SK-N-SH (cell line): ENCODE measurements around the gene EMB. TPM values are rescaled to one million over a fixed set of nuclear protein-coding genes. Genes with fewer than 3 reads are reported as not detected.

Experiments
- CTCF ChIA-PET: fragments of 300-600, 350-600 bp; formaldehyde crosslinking; extraction: SDS; loops from one replicate; lab custom pipeline; 2021; lab: Yijun Ruan, JAX
- POLR2A ChIA-PET: fragments of 350-600 bp; sonication (Branson Sonifier 250); formaldehyde crosslinking; extraction: SDS; loops from one replicate; lab custom pipeline; 2020; ENCODE audit warnings: antibody characterized with exemption, inconsistent platforms; lab: Yijun Ruan, JAX
- DNase-seq: peaks from one replicate; pipeline ENCODE4 v3.0.0; 2012
- H2AFZ ChIP-seq: fragments of 200-600 bp; sonication (generic); 2 replicates; pipeline ENCODE4 v1.8.1; 2016; ENCODE audit warnings: antibody characterized with exemption, mild to moderate bottlenecking, low read depth
- H3F3A ChIP-seq: fragments of 200-600 bp; sonication (generic); replicated peaks from 2 replicates; pipeline ENCODE3; 2016; ENCODE audit warnings: antibody characterized with exemption, mild to moderate bottlenecking; ENCODE audit not compliant: insufficient read depth
- H3K27ac ChIP-seq, 2 experiments: fragments of 200-500 bp in 1 of 2; fragments of 200-600 bp in 1 of 2; sonication (Bioruptor generic) in 1 of 2; sonication (generic), shearing (Covaris generic) in 1 of 2; 2 replicates each; pipeline versions ENCODE4 v1.5.1 to v1.6.1; 2014 to 2016; ENCODE audit warnings: low read depth in 2 of 2, inconsistent platforms in 1 of 2, low read length in 1 of 2, mild to moderate bottlenecking in 1 of 2, mixed read lengths in 1 of 2
- H3K27me3 ChIP-seq: fragments of 200-600 bp; sonication (generic), shearing (Covaris generic); 2 replicates; pipeline ENCODE4 v1.6.1; 2016; ENCODE audit warnings: mixed run types; ENCODE audit not compliant: insufficient read depth
- H3K36me3 ChIP-seq, 2 experiments: fragments of 200-500 bp in 1 of 2; fragments of 200-600 bp in 1 of 2; sonication (Bioruptor generic) in 1 of 2; sonication (generic) in 1 of 2; replicated peaks in 1 of 2; 2 replicates each; pipeline versions ENCODE3 to v1.5.1; 2014 to 2016; ENCODE audit warnings: low read length in 1 of 2, mild to moderate bottlenecking in 1 of 2; ENCODE audit not compliant: insufficient read depth in 2 of 2, control insufficient read depth in 1 of 2
- H3K4me1 ChIP-seq, 2 experiments: fragments of 200-500 bp in 1 of 2; fragments of 200-600 bp in 1 of 2; sonication (Bioruptor generic) in 1 of 2; sonication (generic), shearing (Covaris generic) in 1 of 2; 2 replicates each; pipeline versions ENCODE4 v1.5.1 to v1.6.1; 2014 to 2016; ENCODE audit warnings: low read depth in 1 of 2, low read length in 1 of 2, mixed run types in 1 of 2; ENCODE audit not compliant: insufficient read depth in 2 of 2, control insufficient read depth in 1 of 2
- H3K4me2 ChIP-seq: fragments of 200-600 bp; sonication (generic), shearing (Covaris generic); 2 replicates; pipeline ENCODE4 v1.6.1; 2017; ENCODE audit warnings: mixed run types
- H3K4me3 ChIP-seq, 2 experiments: fragments of 200-500 bp in 1 of 2; fragments of 200-600 bp in 1 of 2; sonication (Bioruptor generic) in 1 of 2; sonication (generic), shearing (Covaris generic) in 1 of 2; 2 replicates each; pipeline versions ENCODE4 v1.5.1 to v1.8.1; 2014 to 2016; ENCODE audit warnings: low read depth in 2 of 2, inconsistent platforms in 1 of 2, low read length in 1 of 2, mild to moderate bottlenecking in 1 of 2, mixed read lengths in 1 of 2, moderate library complexity in 1 of 2
- H3K79me2 ChIP-seq: fragments of 200-600 bp; sonication (generic); 2 replicates; pipeline ENCODE4 v1.8.1; 2017; ENCODE audit warnings: mild to moderate bottlenecking; ENCODE audit not compliant: insufficient read depth
- H3K9ac ChIP-seq: fragments of 200-600 bp; sonication (generic); 2 replicates; pipeline ENCODE4 v1.6.1; 2017; ENCODE audit warnings: mixed run types
- H3K9me2 ChIP-seq: fragments of 200-600 bp; sonication (generic); 2 replicates; pipeline ENCODE4 v1.6.1; 2017; ENCODE audit warnings: mixed run types
- H3K9me3 ChIP-seq: fragments of 200-600 bp; sonication (generic); 2 replicates; pipeline ENCODE4 v1.6.1; 2017; ENCODE audit warnings: mixed run types, mild to moderate bottlenecking, moderate library complexity
- H4K20me1 ChIP-seq: fragments of 200-600 bp; sonication (generic); 2 replicates; pipeline ENCODE4 v1.6.1; 2017; ENCODE audit warnings: mild to moderate bottlenecking, mixed run types; ENCODE audit not compliant: insufficient read depth
- CHD2 ChIP-seq: fragments of 150-350 bp; IDR thresholded peaks from 2 replicates; pipeline ENCODE4 v1.6.1; 2018; ENCODE audit warnings: low read length; ENCODE audit not compliant: partially characterized antibody
- CTCF ChIP-seq: fragments of 200-600 bp; sonication (generic); IDR thresholded peaks from 2 replicates; pipeline ENCODE4 v1.6.1; 2017; ENCODE audit warnings: antibody characterized with exemption, mild to moderate bottlenecking, moderate library complexity
- ELF1 ChIP-seq: IDR thresholded peaks from 2 replicates; pipeline ENCODE4 v1.4.0; 2012
- EP300 ChIP-seq, 2 experiments: IDR thresholded peaks; 2 replicates each; pipeline versions ENCODE4 v1.4.0 to v1.6.1; 2012; ENCODE audit warnings: borderline replicate concordance in 1 of 2, low read depth in 1 of 2, low read length in 1 of 2
- FOXM1 ChIP-seq: IDR thresholded peaks from 2 replicates; pipeline ENCODE4 v1.4.0; 2012; ENCODE audit warnings: low read depth, mild to moderate bottlenecking
- GABPA ChIP-seq: IDR thresholded peaks from 2 replicates; pipeline ENCODE4 v1.4.0; 2012; ENCODE audit warnings: low read depth, mild to moderate bottlenecking
- IRF3 ChIP-seq: fragments of 150-350 bp; IDR thresholded peaks from 2 replicates; pipeline ENCODE4 v1.6.1; 2016; ENCODE audit warnings: mild to moderate bottlenecking, low read depth, low read length
- NRF1 ChIP-seq: IDR thresholded peaks from 2 replicates; pipeline ENCODE4 v1.6.1; 2012; ENCODE audit warnings: low read depth, mild to moderate bottlenecking, low read length
- RAD21 ChIP-seq: IDR thresholded peaks from 2 replicates; pipeline ENCODE4 v1.6.1; 2012; ENCODE audit warnings: mild to moderate bottlenecking, low read length
- RFX5 ChIP-seq: IDR thresholded peaks from 2 replicates; pipeline ENCODE4 v1.6.1; 2012; ENCODE audit warnings: mild to moderate bottlenecking, improper control_type of control experiment, low read length
- RXRA ChIP-seq: IDR thresholded peaks from 2 replicates; pipeline ENCODE4 v1.4.0; 2012; ENCODE audit warnings: low read depth, mild to moderate bottlenecking, borderline replicate concordance
- SMC3 ChIP-seq: IDR thresholded peaks from 2 replicates; pipeline ENCODE4 v1.6.1; 2012; ENCODE audit warnings: low read depth, low read length, improper control_type of control experiment
- TAF1 ChIP-seq: IDR thresholded peaks from 2 replicates; pipeline ENCODE4 v1.6.1; 2012; ENCODE audit warnings: low read depth, mild to moderate bottlenecking, low read length, moderate library complexity, borderline replicate concordance
- TEAD4 ChIP-seq: IDR thresholded peaks from 2 replicates; pipeline ENCODE4 v1.4.0; 2012; ENCODE audit warnings: mild to moderate bottlenecking, borderline replicate concordance; ENCODE audit not compliant: insufficient read depth
- ZBTB33 ChIP-seq: IDR thresholded peaks from 2 replicates; pipeline ENCODE4 v1.4.0; 2012; ENCODE audit warnings: low read depth, borderline replicate concordance
- WGBS: methylation state at CpG from one replicate; pipeline ENCODE4 v1.1.6; 2017; ENCODE audit warnings: low lambda C conversion rate; 5-methylcytosine and 5-hydroxymethylcytosine counted together
- polyA plus RNA-seq, 3 experiments: library from polyadenylated mRNA; depleted of rRNA; stranded (reverse); fragments of >200 nt; gene quantifications; 2 replicates each; pipeline ENCODE4 v1.2.3, GENCODE V29; 2012

The EMB gene
- polyA plus RNA-seq, 1 of the 3 experiments (the other 2 are of a cell fraction) = 15.5 TPM

GRCh38 chr5:50352382-50352781 lies 88.7 kb downstream of the EMB start:
- H4K20me1 ChIP-seq = no peaks in the 10 kb centered on the region
- no peak overlapping the region for H3K4me3 ChIP-seq

More at GRCh38 chr5:50352382-50352781, 88.7 kb downstream of the EMB start:
- 66% methylated on average over 2 of the region's 2 CpGs for WGBS
- TF ChIP-seq NRF1 (no peak), ELF1 (no peak), FOXM1 (no peak), SMC3 (no peak), IRF3 (no peak), GABPA (no peak), CTCF (no peak), RFX5 (no peak), TAF1 (no peak), EP300 (IDR thresholded peaks at IDR 0.05; ENCODE audit: borderline replicate concordance in 1 of 2, low read depth in 1 of 2, low read length in 1 of 2) (no peak), CHD2 (no peak), TEAD4 (no peak), RXRA (no peak), ZBTB33 (no peak), RAD21 (no peak)
- CTCF ChIA-PET = no interaction called here
- H3K27me3 ChIP-seq = no peaks in the 10 kb centered on the region
- no peak for DNase-seq
- H3K9me2 ChIP-seq = no peaks in the 10 kb centered on the region
- peaks cover 3% of the 10 kb centered on the region; the same call in 1 of the 2 replicates for H3K9me3 ChIP-seq
- H3F3A ChIP-seq = no peaks in the 10 kb centered on the region
- H3K4me2 ChIP-seq = no peak overlapping the region
- POLR2A ChIA-PET = no interaction called here
- H3K27ac ChIP-seq = no peak overlapping the region
- no peak overlapping the region for H3K9ac ChIP-seq
- H3K79me2 ChIP-seq = no peaks in the 10 kb centered on the region
- H3K4me1 ChIP-seq = no peaks in the 10 kb centered on the region
- no peak overlapping the region for H2AFZ ChIP-seq
- no peaks in the 10 kb centered on the region for H3K36me3 ChIP-seq

Other genes starting within 250 kb of the EMB start
- 6.2 and 8.6 TPM in 2 replicates for gene PARP8, start 225.3 kb upstream of the EMB start, polyA plus RNA-seq (2012; rRNA removed)